ENCODE measurements around the gene BAG3. TPM values are rescaled to one million over a fixed set of nuclear protein-coding genes. Genes with fewer than 3 reads are reported as not detected.
A peak's percentile ranks its signal among the peaks of the same experiment; 100 is the strongest.

Gene BAG3
- total and polyA plus RNA-seq, 2 of the 4 experiments (the other 2 are of a cell fraction): 5.4 to 42.5 TPM

DNA sequence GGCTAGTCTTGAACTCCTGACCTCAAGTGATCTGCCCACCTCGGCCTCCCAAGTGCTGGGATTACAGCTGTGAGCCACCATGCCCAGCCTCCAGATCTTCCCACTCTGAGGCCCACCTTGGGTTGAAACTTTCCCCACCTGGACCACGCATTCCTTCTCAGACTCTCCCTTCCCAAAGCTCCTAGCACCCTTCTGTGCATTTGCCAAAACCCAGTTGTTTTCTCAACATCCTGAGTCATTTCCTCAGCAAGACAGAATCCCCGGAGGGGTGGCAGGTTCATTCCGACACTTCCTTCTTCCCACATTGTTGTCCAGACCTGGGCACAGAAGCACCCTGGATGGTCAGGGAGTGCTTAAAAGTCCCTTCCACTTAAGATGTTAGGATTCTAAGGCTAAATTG is 28.9 kb downstream of the BAG3 start:
- Histone ChIP-seq H3K9me1 (ENCODE audit: insufficient read depth, low read length) (peaks cover 23% of the 10 kb centered on the region), H3K56ac (ENCODE audit: extremely low read depth, insufficient read depth, low read length) (no peak overlapping the region), H3K27ac (ENCODE audit: insufficient read depth, low read length) (no peak overlapping the region), H3K79me1 (ENCODE audit: low read depth in 1 of 2, low read length in 2 of 2) (peaks cover 24 to 38% of the 10 kb centered on the region in 2 experiments), H3K23ac (ENCODE audit: low read depth, low read length) (no peak overlapping the region), H3K36me3 (ENCODE audit: control insufficient read depth, insufficient read depth, low read length) (peaks cover 23% of the 10 kb centered on the region), H3K14ac (replicated peaks; ENCODE audit: low read depth, low read length) (no peak overlapping the region), H2BK120ac (ENCODE audit: low read depth, low read length) (peak overlapping the region; percentile 12; the same call in 1 of the 2 replicates), H2BK15ac (ENCODE audit: low read depth, low read length) (no peak overlapping the region), H4K5ac (ENCODE audit: low read depth, low read length) (no peak overlapping the region), H2AFZ (replicated peaks; ENCODE audit: low read length, poor library complexity) (no peak overlapping the region), H3K18ac (ENCODE audit: low read depth, low read length) (no peak overlapping the region), H3K4ac (ENCODE audit: low read depth, low read length) (no peak overlapping the region), H2AK5ac (ENCODE audit: low read depth, low read length) (no peak overlapping the region; the same call in 1 of the 2 replicates), H4K91ac (ENCODE audit: insufficient read depth, low read depth, low read length) (no peak overlapping the region), H3K27me3 (ENCODE audit: control insufficient read depth, insufficient read depth, low read length) (no peaks in the 10 kb centered on the region), H4K8ac (ENCODE audit: low read depth in 2 of 2, low read length in 2 of 2) (no peak overlapping the region), H3K4me2 (ENCODE audit: low read depth, low read length) (no peak overlapping the region), H2AK9ac (replicated peaks; ENCODE audit: low read depth, low read length, poor library complexity) (no peak overlapping the region), H2BK20ac (ENCODE audit: low read depth, low read length) (no peak overlapping the region), H4K20me1 (ENCODE audit: insufficient read depth, low read length) (peaks cover 35% of the 10 kb centered on the region), H3K4me3 (ENCODE audit: insufficient read depth, low read depth, low read length) (no peak overlapping the region), H3K4me1 (ENCODE audit: control insufficient read depth, insufficient read depth, low read length) (peaks cover 17% of the 10 kb centered on the region), H3K9me3 (ENCODE audit: control insufficient read depth, insufficient read depth, low read length) (no peaks in the 10 kb centered on the region), H3K9ac (ENCODE audit: low read depth, low read length) (no peak overlapping the region), H2BK5ac (ENCODE audit: low read depth, low read length, poor library complexity, severe bottlenecking) (no peak overlapping the region)
- ATAC-seq (ENCODE audit: low read depth): peak; percentile 33
- dilution Hi-C loops (cut with HindIII; ENCODE audit: low sequenced_read_pairs, unreplicated experiment): no loop called here
- no TSS peak for BruUV-seq (replicated peaks)
- WGBS, 2 experiments (ENCODE audit: extremely low coverage in 2 of 2, insufficient read length in 1 of 2): 64% methylated on average over 2 of the region's 4 CpGs; no CpG with 5 or more reads in 1 of the 2 experiments
- TF ChIP-seq NFE2L2 (IDR thresholded peaks at IDR 0.05; ENCODE audit: low read depth, low read length): no peak
- TF ChIP-seq POLR2A (IDR thresholded peaks at IDR 0.05; ENCODE audit: low read depth, low read length): 0 out of 2 replicates have a peak, but pooled peaks have one; percentile 43
- peak; percentile 82 for DNase-seq
- POLR2A ChIA-PET (ENCODE audit: unreplicated experiment): no interaction called here
- intact Hi-C loops (cut with micrococcal nuclease): loop anchor here (2.0 to 10.0 kb wide), 2 partner anchors 71 to 1195 kb away; no protein-coding TSS in a partner anchor
- CTCF ChIA-PET: interaction anchor here (1.2 kb wide), 1 partner anchor 78 kb away, joined by 3 read pairs; no protein-coding TSS in a partner anchor
- in situ Hi-C loops (cut with MboI; ENCODE audit: low sequenced_read_pairs): no loop called here
